Measurements from ENCODE around the gene HBE1. TPM values are rescaled to one million over a fixed set of nuclear protein-coding genes. Genes with fewer than 3 reads are reported as not detected.
"Not testable (repeated sequence)": the region's sequence is repeated elsewhere in the genome, so short reads cannot be mapped to it uniquely, and the experiment has no call there.

Gene HBE1
- total RNA-seq, 2 experiments from 2014 or later = not detected

DNA sequence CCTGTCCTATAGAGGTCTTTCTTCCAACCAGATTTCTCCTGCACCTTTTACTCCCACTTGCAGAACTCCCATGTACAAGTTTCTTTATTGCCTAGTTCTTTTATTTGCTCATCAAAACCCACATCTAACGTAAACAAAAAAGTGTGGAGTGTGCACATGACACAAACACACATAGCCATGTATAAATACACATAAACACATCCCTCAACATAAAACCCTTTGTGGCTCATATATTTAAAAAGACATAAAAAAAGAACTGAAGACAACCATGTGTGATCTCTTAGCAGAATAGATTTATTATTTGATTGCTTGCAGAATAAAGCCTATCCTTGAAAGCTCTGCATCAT is 16.9 kb downstream of the HBE1 start:
- H3K27ac Mint-ChIP-seq = no peak overlapping the region
- intact Hi-C loops (cut with micrococcal nuclease) = no loop called here
- ChIA-PET CTCF (no interaction called here), POLR2A (interaction anchor here (1.4 kb wide), 1 partner anchor 10 kb away, joined by 3 read pairs; no protein-coding TSS in a partner anchor)
- ATAC-seq (no peak), DNase-seq (no peak)
- no peaks in the 10 kb centered on the region for H3K4me1 Mint-ChIP-seq (ENCODE audit: low read depth)
- H3K9me3 Mint-ChIP-seq = no peaks in the 10 kb centered on the region
- TF ChIP-seq, protein P1, sequence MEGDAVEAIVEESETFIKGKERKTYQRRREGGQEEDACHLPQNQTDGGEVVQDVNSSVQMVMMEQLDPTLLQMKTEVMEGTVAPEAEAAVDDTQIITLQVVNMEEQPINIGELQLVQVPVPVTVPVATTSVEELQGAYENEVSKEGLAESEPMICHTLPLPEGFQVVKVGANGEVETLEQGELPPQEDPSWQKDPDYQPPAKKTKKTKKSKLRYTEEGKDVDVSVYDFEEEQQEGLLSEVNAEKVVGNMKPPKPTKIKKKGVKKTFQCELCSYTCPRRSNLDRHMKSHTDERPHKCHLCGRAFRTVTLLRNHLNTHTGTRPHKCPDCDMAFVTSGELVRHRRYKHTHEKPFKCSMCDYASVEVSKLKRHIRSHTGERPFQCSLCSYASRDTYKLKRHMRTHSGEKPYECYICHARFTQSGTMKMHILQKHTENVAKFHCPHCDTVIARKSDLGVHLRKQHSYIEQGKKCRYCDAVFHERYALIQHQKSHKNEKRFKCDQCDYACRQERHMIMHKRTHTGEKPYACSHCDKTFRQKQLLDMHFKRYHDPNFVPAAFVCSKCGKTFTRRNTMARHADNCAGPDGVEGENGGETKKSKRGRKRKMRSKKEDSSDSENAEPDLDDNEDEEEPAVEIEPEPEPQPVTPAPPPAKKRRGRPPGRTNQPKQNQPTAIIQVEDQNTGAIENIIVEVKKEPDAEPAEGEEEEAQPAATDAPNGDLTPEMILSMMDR (IDR thresholded peaks at IDR 0.05) = no peak
- no peaks in the 10 kb centered on the region for H3K36me3 Mint-ChIP-seq (ENCODE audit: low read depth)
- no peak overlapping the region for H3K4me3 Mint-ChIP-seq
- H3K27me3 Mint-ChIP-seq = peaks cover 2% of the 10 kb centered on the region

DNA sequence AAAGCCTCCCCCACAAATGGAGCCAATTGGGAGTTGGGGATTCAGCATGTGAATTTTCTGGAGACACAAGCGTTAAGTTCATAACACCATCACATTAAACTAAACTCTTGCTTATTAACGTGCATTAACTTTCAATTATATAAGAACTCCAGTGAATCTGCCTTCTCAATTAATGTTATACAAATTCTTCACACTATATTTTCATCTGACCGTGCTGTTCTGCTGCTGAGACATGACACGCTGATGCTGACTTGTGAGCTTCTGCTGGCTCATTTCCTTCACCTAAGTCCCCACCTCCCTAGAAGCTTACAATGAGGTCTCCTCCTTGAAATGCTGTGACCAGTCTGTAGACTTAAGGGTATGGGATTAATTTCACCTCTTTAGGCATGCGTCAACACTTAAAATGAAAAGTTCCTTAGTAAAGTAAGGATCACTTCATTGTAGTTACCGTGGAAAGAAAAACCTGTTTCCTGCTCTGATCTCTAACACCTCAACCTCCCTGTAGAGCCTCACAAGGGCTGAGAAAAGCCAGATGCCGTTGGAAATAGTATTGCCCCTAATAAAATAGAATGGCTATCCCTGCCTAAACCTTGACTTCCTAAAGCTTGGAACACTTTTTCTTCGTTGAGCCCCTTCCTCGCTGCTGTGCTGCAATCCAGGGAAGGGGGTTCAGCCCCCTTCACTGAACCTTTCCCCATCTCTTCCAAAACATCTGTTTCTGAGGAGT is 17.4 kb downstream of the HBE1 start:
- intact Hi-C loops (cut with micrococcal nuclease) = no loop called here
- POLR2A ChIA-PET = interaction anchor here (1.4 kb wide), 1 partner anchor 10 kb away, joined by 3 read pairs; no protein-coding TSS in a partner anchor
- Mint-ChIP-seq H3K27ac (no peak overlapping the region), H3K4me1 (ENCODE audit: low read depth) (no peaks in the 10 kb centered on the region), H3K4me3 (no peak overlapping the region), H3K9me3 (no peaks in the 10 kb centered on the region), H3K27me3 (peaks cover 2% of the 10 kb centered on the region), H3K36me3 (ENCODE audit: low read depth) (no peaks in the 10 kb centered on the region)
- DNase-seq (no peak), ATAC-seq (no peak)
- CTCF ChIA-PET = no interaction called here
- TF ChIP-seq, protein P1 (IDR thresholded peaks at IDR 0.05) = no peak

DNA sequence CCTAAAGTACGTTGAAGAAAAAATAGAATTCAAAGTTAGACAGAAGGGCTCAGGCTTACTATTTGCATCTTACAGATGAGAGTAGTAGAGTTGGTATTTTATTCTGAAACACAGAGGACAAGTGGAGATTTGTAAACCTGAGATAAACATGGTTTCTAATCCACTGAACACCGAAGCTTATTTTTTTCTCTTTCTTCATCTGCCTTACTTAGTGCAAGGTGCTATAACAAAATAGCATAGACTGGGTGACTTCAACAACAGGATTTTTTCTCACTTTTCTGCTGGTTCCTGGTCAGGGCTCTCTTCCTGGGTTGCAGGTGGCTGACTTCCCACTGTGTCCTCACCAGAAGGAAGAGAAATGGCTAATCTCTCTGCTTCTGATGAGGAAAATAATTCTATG is 18.0 kb downstream of the HBE1 start:
- TF ChIP-seq, protein P1 (IDR thresholded peaks at IDR 0.05) = no peak
- ATAC-seq (no peak), DNase-seq (no peak)
- intact Hi-C loops (cut with micrococcal nuclease) = no loop called here
- H3K9me3 Mint-ChIP-seq = no peaks in the 10 kb centered on the region
- ChIA-PET POLR2A (interaction anchor here (1.4 kb wide), 1 partner anchor 9 kb away, joined by 3 read pairs; no protein-coding TSS in a partner anchor), CTCF (no interaction called here)
- H3K4me3 Mint-ChIP-seq = no peak overlapping the region
- H3K4me1 Mint-ChIP-seq (ENCODE audit: low read depth) = no peaks in the 10 kb centered on the region
- no peak overlapping the region for H3K27ac Mint-ChIP-seq
- peaks cover 1% of the 10 kb centered on the region for H3K27me3 Mint-ChIP-seq
- H3K36me3 Mint-ChIP-seq (ENCODE audit: low read depth) = no peaks in the 10 kb centered on the region

DNA sequence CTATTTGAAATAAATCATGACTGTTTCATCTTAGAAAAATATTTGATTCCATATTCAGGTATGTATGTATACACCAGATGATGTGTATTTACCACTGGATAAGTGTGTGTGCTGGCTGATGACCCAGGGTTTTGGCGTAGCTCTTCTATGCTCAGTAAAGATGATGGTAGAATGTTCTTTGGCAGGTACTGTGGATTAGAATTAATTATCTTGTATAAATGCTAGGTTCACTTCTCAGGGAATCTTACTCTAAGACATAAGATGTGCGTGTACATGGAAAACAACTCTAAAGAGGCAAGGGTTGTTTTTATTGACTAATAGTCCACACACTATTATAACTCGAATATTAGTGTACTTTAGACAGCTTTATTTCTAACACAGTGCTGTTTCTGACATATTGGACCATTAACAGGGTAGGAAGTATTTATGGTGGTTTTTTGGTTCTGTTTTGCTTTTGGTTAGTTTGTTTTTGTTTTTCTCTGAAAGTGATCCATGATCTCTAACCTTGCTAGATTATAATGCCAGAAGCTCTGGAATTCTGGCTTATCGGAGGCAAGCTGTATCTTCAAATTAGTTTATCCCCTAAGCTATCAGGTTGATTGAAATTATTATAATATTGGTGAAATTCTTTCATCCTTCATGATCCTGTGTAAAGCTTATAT is 19.1 kb downstream of the HBE1 start:
- no peak for ATAC-seq
- ChIA-PET POLR2A (no interaction called here), CTCF (no interaction called here)
- intact Hi-C loops (cut with micrococcal nuclease) = no loop called here
- H3K4me3 Mint-ChIP-seq = no peak overlapping the region
- DNase-seq = no peak
- TF ChIP-seq, protein P1 (IDR thresholded peaks at IDR 0.05) = no peak
- H3K27ac Mint-ChIP-seq = no peak overlapping the region
- no peaks in the 10 kb centered on the region for H3K9me3 Mint-ChIP-seq
- no peaks in the 10 kb centered on the region for H3K27me3 Mint-ChIP-seq
- no peaks in the 10 kb centered on the region for H3K36me3 Mint-ChIP-seq (ENCODE audit: low read depth)
- no peaks in the 10 kb centered on the region for H3K4me1 Mint-ChIP-seq (ENCODE audit: low read depth)

DNA sequence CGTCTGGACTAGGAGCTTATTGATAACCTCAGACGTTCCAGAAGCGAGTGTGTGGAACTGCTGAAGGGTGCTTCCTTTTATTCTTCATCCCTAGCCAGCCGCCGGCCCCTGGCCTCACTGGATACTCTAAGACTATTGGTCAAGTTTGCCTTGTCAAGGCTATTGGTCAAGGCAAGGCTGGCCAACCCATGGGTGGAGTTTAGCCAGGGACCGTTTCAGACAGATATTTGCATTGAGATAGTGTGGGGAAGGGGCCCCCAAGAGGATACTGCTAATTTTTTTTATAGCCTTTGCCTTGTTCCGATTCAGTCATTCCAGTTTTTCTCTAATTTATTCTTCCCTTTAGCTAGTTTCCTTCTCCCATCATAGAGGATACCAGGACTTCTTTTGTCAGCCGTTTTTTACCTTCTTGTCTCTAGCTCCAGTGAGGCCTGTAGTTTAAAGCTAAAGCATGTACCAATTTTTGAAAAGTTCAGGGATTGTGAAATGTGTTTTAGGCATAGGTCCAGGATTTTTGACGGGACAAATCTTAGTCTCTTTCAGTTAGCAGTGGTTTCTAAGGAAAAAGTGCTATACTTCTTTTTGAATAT is 19.8 kb downstream of the HBE1 start, which contains the start of gene HBG1:
HBG1 (minus strand) TSS at position 51 of the 590 bp plus-strand sequence. CDS start 53 bp downstream, outside the sequence.
- H3K36me3 Mint-ChIP-seq (ENCODE audit: low read depth); H3K9me3 Mint-ChIP-seq; DNase-seq; intact Hi-C loops (cut with micrococcal nuclease); POLR2A ChIA-PET; H3K4me3 Mint-ChIP-seq; CTCF ChIA-PET; H3K4me1 Mint-ChIP-seq (ENCODE audit: low read depth); ATAC-seq; H3K27ac Mint-ChIP-seq; H3K27me3 Mint-ChIP-seq: not testable (repeated sequence)

DNA sequence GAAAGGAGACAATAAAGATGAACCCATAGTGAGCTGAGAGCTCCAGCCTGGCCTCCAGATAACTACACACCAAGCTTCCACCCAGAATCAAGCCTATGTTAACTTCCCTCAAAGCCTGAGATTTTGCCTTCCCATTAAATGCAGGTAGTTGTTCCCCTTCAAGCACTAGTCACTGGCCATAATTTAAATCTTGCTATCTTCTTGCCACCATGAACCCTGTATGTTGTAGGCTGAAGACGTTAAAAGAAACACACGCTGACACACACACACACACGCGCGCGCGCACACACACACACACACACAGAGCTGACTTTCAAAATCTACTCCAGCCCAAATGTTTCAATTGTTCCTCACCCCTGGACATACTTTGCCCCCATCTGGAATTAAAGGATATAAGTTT is 21.2 kb downstream of the HBE1 start:
- CTCF ChIA-PET; H3K27ac Mint-ChIP-seq; DNase-seq; H3K4me1 Mint-ChIP-seq (ENCODE audit: low read depth); H3K4me3 Mint-ChIP-seq; ATAC-seq; H3K27me3 Mint-ChIP-seq; intact Hi-C loops (cut with micrococcal nuclease); POLR2A ChIA-PET; H3K9me3 Mint-ChIP-seq; H3K36me3 Mint-ChIP-seq (ENCODE audit: low read depth): not testable (repeated sequence)

All from activated CD8-positive, alpha-beta T cell treated with anti-CD3 and anti-CD28 coated beads for 36 hours (primary cell).